ENCODE results near the gene FANCD2. TPM values are rescaled to one million over a fixed set of nuclear protein-coding genes. Genes with fewer than 3 reads are reported as not detected.
"Not testable (repeated sequence)": the region's sequence is repeated elsewhere in the genome, so short reads cannot be mapped to it uniquely, and the experiment has no call there.

FANCD2 gene
- polyA plus RNA-seq, 4 donors, result 0.45 to 13.9 (median 4.4) TPM

- peaks cover 0 to 9% (median 0%) of the 10 kb centered on the region in 3 donors for H3K36me3 ChIP-seq (ENCODE audit: control insufficient read depth in 3 of 3, insufficient read depth in 2 of 3, low read depth in 1 of 3, low read length in 3 of 3)
- H3K27ac ChIP-seq (ENCODE audit: low read depth in 1 of 3, low read length in 2 of 3), result peak overlapping the region in 2 of 3 donors; percentile 5 to 39
- DNase-seq, result peak in 1 of 2 donors; percentile 23
Observed at GRCh38 chr3:10010421-10010877, 15.8 kb upstream of the FANCD2 start.

GRCh38 chr3:10010878-10011465 lies 15.3 kb upstream of the FANCD2 start:
- DNase-seq, result peak; percentile 94 to 96
- Histone ChIP-seq H3K4me3 (ENCODE audit: low read depth in 1 of 3, low read length in 3 of 3) (peak overlapping the region; percentile 48 to 64 (median 54)), H3K27me3 (ENCODE audit: control insufficient read depth in 3 of 3, insufficient read depth in 3 of 3, low read length in 3 of 3) (peaks cover 0 to 4% (median 0%) of the 10 kb centered on the region in 3 donors), H3K4me1 (ENCODE audit: control insufficient read depth in 3 of 3, insufficient read depth in 2 of 3, low read depth in 1 of 3, low read length in 2 of 3) (peaks cover 2 to 19% (median 3%) of the 10 kb centered on the region in 3 donors), H3K36me3 (ENCODE audit: control insufficient read depth in 3 of 3, insufficient read depth in 2 of 3, low read depth in 1 of 3, low read length in 3 of 3) (peaks cover 0 to 11% (median 0%) of the 10 kb centered on the region in 3 donors), H3K9me3 (ENCODE audit: control insufficient read depth in 2 of 2, insufficient read depth in 1 of 2, low read depth in 1 of 2, low read length in 1 of 2) (no peaks in the 10 kb centered on the region), H3K27ac (ENCODE audit: low read depth in 1 of 3, low read length in 2 of 3) (peak overlapping the region in 2 of 3 donors; percentile 5 to 39)
- no peak for FAIRE-seq
- 1 to 2% (median 1%) methylated on average over 22 to 51 of the region's 51 CpGs for WGBS, 3 donors

More at GRCh38 chr3:10010421-10010877, 15.8 kb upstream of the FANCD2 start:
- peak overlapping the region; percentile 48 to 64 (median 54) for H3K4me3 ChIP-seq (ENCODE audit: low read depth in 1 of 3, low read length in 3 of 3)
- peaks cover 0 to 4% (median 0%) of the 10 kb centered on the region in 3 donors for H3K27me3 ChIP-seq (ENCODE audit: control insufficient read depth in 3 of 3, insufficient read depth in 3 of 3, low read length in 3 of 3)
- 2 to 6% (median 6%) methylated on average over 9 of the region's 9 CpGs for WGBS, 3 donors
- no peak for FAIRE-seq
- H3K4me1 ChIP-seq (ENCODE audit: control insufficient read depth in 3 of 3, insufficient read depth in 2 of 3, low read depth in 1 of 3, low read length in 2 of 3), result peaks cover 2 to 19% (median 3%) of the 10 kb centered on the region in 3 donors
- no peaks in the 10 kb centered on the region for H3K9me3 ChIP-seq (ENCODE audit: control insufficient read depth in 2 of 2, insufficient read depth in 1 of 2, low read depth in 1 of 2, low read length in 1 of 2)

DNA sequence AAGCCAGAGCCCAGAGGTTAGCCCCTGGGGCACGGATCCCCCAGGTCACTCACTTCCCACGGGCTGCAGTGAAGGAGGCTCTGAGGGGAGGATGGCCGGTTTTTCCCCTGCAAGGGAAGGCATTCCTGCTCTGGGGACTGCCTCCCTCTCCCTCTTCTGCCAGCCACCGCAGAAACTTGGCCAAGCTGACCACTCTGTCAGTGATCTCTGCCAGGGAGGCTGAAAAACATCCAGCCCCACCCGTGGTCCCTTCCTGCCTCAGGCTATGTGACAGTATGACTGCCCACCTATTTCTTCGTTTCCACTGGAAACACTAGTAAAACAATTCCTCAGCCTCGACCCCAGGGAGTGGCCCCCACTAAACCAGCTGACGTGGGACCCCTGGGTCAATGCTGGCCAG lies 14.6 kb upstream of the FANCD2 start:
- DNase-seq, result no peak
- WGBS, 3 donors, result 39 to 49% (median 44%) methylated on average over 8 of the region's 8 CpGs
- Histone ChIP-seq H3K9me3 (ENCODE audit: control insufficient read depth in 2 of 2, insufficient read depth in 1 of 2, low read depth in 1 of 2, low read length in 1 of 2) (no peaks in the 10 kb centered on the region), H3K27ac (ENCODE audit: low read depth in 1 of 3, low read length in 2 of 3) (no peak overlapping the region), H3K36me3 (ENCODE audit: control insufficient read depth in 3 of 3, insufficient read depth in 2 of 3, low read depth in 1 of 3, low read length in 3 of 3) (peaks cover 0 to 11% (median 0%) of the 10 kb centered on the region in 3 donors), H3K27me3 (ENCODE audit: control insufficient read depth in 3 of 3, insufficient read depth in 3 of 3, low read length in 3 of 3) (peaks cover 0 to 4% (median 0%) of the 10 kb centered on the region in 3 donors), H3K4me3 (ENCODE audit: low read depth in 1 of 3, low read length in 3 of 3) (peak overlapping the region in 2 of 3 donors; percentile 26 to 54), H3K4me1 (ENCODE audit: control insufficient read depth in 3 of 3, insufficient read depth in 2 of 3, low read depth in 1 of 3, low read length in 2 of 3) (peaks cover 2 to 19% (median 3%) of the 10 kb centered on the region in 3 donors)
- FAIRE-seq, result no peak

GRCh38 chr3:10012106-10012505 lies 14.1 kb upstream of the FANCD2 start:
- Histone ChIP-seq H3K27ac (ENCODE audit: low read depth in 1 of 3, low read length in 2 of 3) (no peak overlapping the region), H3K36me3 (ENCODE audit: control insufficient read depth in 3 of 3, insufficient read depth in 2 of 3, low read depth in 1 of 3, low read length in 3 of 3) (peaks cover 0 to 11% (median 0%) of the 10 kb centered on the region in 3 donors), H3K4me3 (ENCODE audit: low read depth in 1 of 3, low read length in 3 of 3) (no peak overlapping the region), H3K27me3 (ENCODE audit: control insufficient read depth in 3 of 3, insufficient read depth in 3 of 3, low read length in 3 of 3) (peaks cover 0 to 4% (median 0%) of the 10 kb centered on the region in 3 donors), H3K9me3 (ENCODE audit: control insufficient read depth in 2 of 2, insufficient read depth in 1 of 2, low read depth in 1 of 2, low read length in 1 of 2) (no peaks in the 10 kb centered on the region), H3K4me1 (ENCODE audit: control insufficient read depth in 3 of 3, insufficient read depth in 2 of 3, low read depth in 1 of 3, low read length in 2 of 3) (peaks cover 2 to 19% (median 3%) of the 10 kb centered on the region in 3 donors)
- 93 to 97% (median 93%) methylated on average over 7 of the region's 7 CpGs for WGBS, 3 donors
- DNase-seq (no peak), FAIRE-seq (no peak)

DNA sequence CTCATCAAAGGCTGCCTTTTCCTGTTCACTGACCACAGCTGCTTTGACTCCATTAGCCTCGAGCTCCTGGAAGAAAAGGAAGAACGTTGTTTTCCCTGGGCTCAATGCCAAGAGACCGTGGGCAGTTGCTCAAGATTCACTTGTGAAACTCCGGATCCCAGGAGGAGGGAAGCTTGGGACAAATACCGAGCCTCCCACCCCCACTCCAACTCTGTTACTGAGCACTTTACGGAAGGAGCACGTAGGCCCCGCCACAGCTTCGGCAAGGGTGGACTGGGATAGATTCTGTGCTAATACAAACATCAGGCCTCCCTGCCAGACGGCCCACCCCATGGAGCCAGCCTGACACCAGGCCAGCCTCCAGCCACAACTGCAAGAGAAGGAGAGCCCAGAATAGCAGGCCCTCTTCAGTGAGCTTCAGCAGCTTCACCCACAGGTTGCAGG lies 10.8 kb upstream of the FANCD2 start:
- no peaks in the 10 kb centered on the region for H3K9me3 ChIP-seq (ENCODE audit: control insufficient read depth in 2 of 2, insufficient read depth in 1 of 2, low read depth in 1 of 2, low read length in 1 of 2)
- H3K4me1 ChIP-seq (ENCODE audit: control insufficient read depth in 3 of 3, insufficient read depth in 2 of 3, low read depth in 1 of 3, low read length in 2 of 3), result peaks cover 0 to 7% (median under 1%) of the 10 kb centered on the region in 3 donors
- WGBS, 3 donors, result 35 to 49% (median 39%) methylated on average over 10 of the region's 10 CpGs
- no peak overlapping the region for H3K4me3 ChIP-seq (ENCODE audit: low read depth in 1 of 3, low read length in 3 of 3)
- no peaks in the 10 kb centered on the region for H3K27me3 ChIP-seq (ENCODE audit: control insufficient read depth in 3 of 3, insufficient read depth in 3 of 3, low read length in 3 of 3)
- H3K36me3 ChIP-seq (ENCODE audit: control insufficient read depth in 3 of 3, insufficient read depth in 2 of 3, low read depth in 1 of 3, low read length in 3 of 3), result peaks cover 0 to 24% (median 2%) of the 10 kb centered on the region in 3 donors
- no peak for FAIRE-seq
- peak overlapping the region in 2 of 3 donors; percentile 51 to 90 for H3K27ac ChIP-seq (ENCODE audit: low read depth in 1 of 3, low read length in 2 of 3)
- DNase-seq, result peak; percentile 11 to 45

GRCh38 chr3:10017636-10018292 lies 8.5 kb upstream of the FANCD2 start:
- no peak for FAIRE-seq
- Histone ChIP-seq H3K9me3 (ENCODE audit: control insufficient read depth in 2 of 2, insufficient read depth in 1 of 2, low read depth in 1 of 2, low read length in 1 of 2) (no peaks in the 10 kb centered on the region), H3K27me3 (ENCODE audit: control insufficient read depth in 3 of 3, insufficient read depth in 3 of 3, low read length in 3 of 3) (no peaks in the 10 kb centered on the region), H3K36me3 (ENCODE audit: control insufficient read depth in 3 of 3, insufficient read depth in 2 of 3, low read depth in 1 of 3, low read length in 3 of 3) (peaks cover 3 to 41% (median 7%) of the 10 kb centered on the region in 3 donors), H3K4me1 (ENCODE audit: control insufficient read depth in 3 of 3, insufficient read depth in 2 of 3, low read depth in 1 of 3, low read length in 2 of 3) (no peaks in the 10 kb centered on the region), H3K27ac (ENCODE audit: low read depth in 1 of 3, low read length in 2 of 3) (no peak overlapping the region), H3K4me3 (ENCODE audit: low read depth in 1 of 3, low read length in 3 of 3) (no peak overlapping the region)
- WGBS, 3 donors, result 87 to 95% (median 90%) methylated on average over 13 of the region's 13 CpGs
- DNase-seq, result no peak

GRCh38 chr3:10018806-10019205 lies 7.4 kb upstream of the FANCD2 start:
- H3K4me3 ChIP-seq (ENCODE audit: low read depth in 1 of 3, low read length in 3 of 3); H3K9me3 ChIP-seq (ENCODE audit: control insufficient read depth in 2 of 2, insufficient read depth in 1 of 2, low read depth in 1 of 2, low read length in 1 of 2); DNase-seq; FAIRE-seq; H3K27ac ChIP-seq (ENCODE audit: low read depth in 1 of 3, low read length in 2 of 3); H3K27me3 ChIP-seq (ENCODE audit: control insufficient read depth in 3 of 3, insufficient read depth in 3 of 3, low read length in 3 of 3); H3K4me1 ChIP-seq (ENCODE audit: control insufficient read depth in 3 of 3, insufficient read depth in 2 of 3, low read depth in 1 of 3, low read length in 2 of 3): not testable (repeated sequence)
- H3K36me3 ChIP-seq (ENCODE audit: control insufficient read depth in 3 of 3, insufficient read depth in 2 of 3, low read depth in 1 of 3, low read length in 3 of 3), result peaks cover 3 to 50% (median 7%) of the 10 kb centered on the region in 3 donors
- 93 to 97% (median 93%) methylated on average over 2 of the region's 2 CpGs for WGBS, 3 donors

- DNase-seq (no peak), FAIRE-seq (no peak)
- Histone ChIP-seq H3K36me3 (ENCODE audit: control insufficient read depth in 3 of 3, insufficient read depth in 2 of 3, low read depth in 1 of 3, low read length in 3 of 3) (peaks cover 3 to 51% (median 7%) of the 10 kb centered on the region in 3 donors), H3K27me3 (ENCODE audit: control insufficient read depth in 3 of 3, insufficient read depth in 3 of 3, low read length in 3 of 3) (no peaks in the 10 kb centered on the region), H3K4me1 (ENCODE audit: control insufficient read depth in 3 of 3, insufficient read depth in 2 of 3, low read depth in 1 of 3, low read length in 2 of 3) (peaks cover 0 to 6% (median 0%) of the 10 kb centered on the region in 3 donors), H3K4me3 (ENCODE audit: low read depth in 1 of 3, low read length in 3 of 3) (no peak overlapping the region), H3K9me3 (ENCODE audit: control insufficient read depth in 2 of 2, insufficient read depth in 1 of 2, low read depth in 1 of 2, low read length in 1 of 2) (no peaks in the 10 kb centered on the region), H3K27ac (ENCODE audit: low read depth in 1 of 3, low read length in 2 of 3) (no peak overlapping the region)
- WGBS, 3 donors, result 87 to 88% (median 88%) methylated on average over 5 of the region's 5 CpGs
Observed at GRCh38 chr3:10019326-10019725, 6.9 kb upstream of the FANCD2 start.
